HG03025 (cell line): ENCODE measurements around the gene VAC14.

ENCODE experiments used
- ATAC-seq: cut with Tn5 transposase; IDR thresholded peaks from one replicate; pipeline ENCODE4 v1.9.1; 2021; ENCODE audit warnings: mild to moderate bottlenecking, moderate library complexity; ENCODE audit not compliant: unreplicated experiment, low FRiP score

The VAC14 gene

GRCh38 chr16:70766658-70767057 is 34.3 kb downstream of the VAC14 start:
- ATAC-seq = no peak

GRCh38 chr16:70766176-70766575 is 34.8 kb downstream of the VAC14 start:
- no peak for ATAC-seq

- ATAC-seq = no peak
Measured at GRCh38 chr16:70765491-70765890, 35.5 kb downstream of the VAC14 start.

- no peak for ATAC-seq
Measured at GRCh38 chr16:70764632-70765031, 36.3 kb downstream of the VAC14 start.

- ATAC-seq = no peak
Measured at GRCh38 chr16:70760221-70760620, 40.7 kb downstream of the VAC14 start.

- no peak for ATAC-seq
Measured at GRCh38 chr16:70759666-70760065, 41.3 kb downstream of the VAC14 start.

- ATAC-seq = no peak
Measured at GRCh38 chr16:70758786-70759185, 42.2 kb downstream of the VAC14 start.

- ATAC-seq = no peak
Measured at GRCh38 chr16:70757183-70757582, 43.8 kb downstream of the VAC14 start.

- no peak for ATAC-seq
Measured at GRCh38 chr16:70756071-70756470, 44.9 kb downstream of the VAC14 start.

GRCh38 chr16:70754851-70755600 is 45.9 kb downstream of the VAC14 start:
- ATAC-seq = no peak

- no peak for ATAC-seq
Measured at GRCh38 chr16:70754371-70754770, 46.6 kb downstream of the VAC14 start.

- ATAC-seq = no peak
Measured at GRCh38 chr16:70753694-70754325, 47.1 kb downstream of the VAC14 start.

- no peak for ATAC-seq
Measured at GRCh38 chr16:70753228-70753627, 47.7 kb downstream of the VAC14 start.

- ATAC-seq = no peak
Measured at GRCh38 chr16:70752426-70752825, 48.5 kb downstream of the VAC14 start.

GRCh38 chr16:70751593-70751992 is 49.4 kb downstream of the VAC14 start:
- no peak for ATAC-seq

GRCh38 chr16:70750893-70751467 is 50.0 kb downstream of the VAC14 start:
- ATAC-seq = no peak

GRCh38 chr16:70749681-70750601 is 51.0 kb downstream of the VAC14 start:
- ATAC-seq = no peak

- ATAC-seq = no peak
Measured at GRCh38 chr16:70749006-70749678, 51.8 kb downstream of the VAC14 start.

- ATAC-seq = no peak
Measured at GRCh38 chr16:70747703-70748631, 53.0 kb downstream of the VAC14 start.
